Liver (tissue), 3 donors: ENCODE measurements around the gene FITM1.

Source experiments
- EGR1 ChIP-seq, 2 donors: IDR thresholded peaks; 2 replicates each; pipeline ENCODE4 v1.6.1; 2016 to 2018; ENCODE audit warnings: antibody characterized with exemption in 2 of 2, low read depth in 2 of 2
- FOXA1 ChIP-seq: IDR thresholded peaks from 2 replicates; pipeline ENCODE4 v1.6.1; 2016; ENCODE audit warnings: antibody characterized with exemption
- JUND ChIP-seq, 2 donors: IDR thresholded peaks; 2 replicates each; pipeline ENCODE4 v1.6.1; 2016; ENCODE audit warnings: antibody characterized with exemption in 2 of 2
- RAD21 ChIP-seq, 2 donors: IDR thresholded peaks; 2 replicates each; pipeline ENCODE4 v1.6.1; 2016; ENCODE audit warnings: antibody characterized with exemption in 2 of 2, mild to moderate bottlenecking in 2 of 2
- TAF1 ChIP-seq: conservative IDR thresholded peaks from 2 replicates; pipeline ENCODE4 v1.6.1; 2016; ENCODE audit warnings: antibody characterized with exemption, mild to moderate bottlenecking
- TF ChIP-seq, protein P1 (sequence below): IDR thresholded peaks from 2 replicates; pipeline ENCODE4 v1.6.1; 2016; ENCODE audit warnings: antibody characterized with exemption
- TF ChIP-seq, protein P2 (sequence below): fragments of 150-350 bp; IDR thresholded peaks from 2 replicates; pipeline ENCODE4 v1.5.1; 2017; ENCODE audit warnings: improper control_type of control experiment, low read depth, low read length; ENCODE audit not compliant: missing input control
- donor health status: healthy.
- donor health status: healthy.

DNA sequence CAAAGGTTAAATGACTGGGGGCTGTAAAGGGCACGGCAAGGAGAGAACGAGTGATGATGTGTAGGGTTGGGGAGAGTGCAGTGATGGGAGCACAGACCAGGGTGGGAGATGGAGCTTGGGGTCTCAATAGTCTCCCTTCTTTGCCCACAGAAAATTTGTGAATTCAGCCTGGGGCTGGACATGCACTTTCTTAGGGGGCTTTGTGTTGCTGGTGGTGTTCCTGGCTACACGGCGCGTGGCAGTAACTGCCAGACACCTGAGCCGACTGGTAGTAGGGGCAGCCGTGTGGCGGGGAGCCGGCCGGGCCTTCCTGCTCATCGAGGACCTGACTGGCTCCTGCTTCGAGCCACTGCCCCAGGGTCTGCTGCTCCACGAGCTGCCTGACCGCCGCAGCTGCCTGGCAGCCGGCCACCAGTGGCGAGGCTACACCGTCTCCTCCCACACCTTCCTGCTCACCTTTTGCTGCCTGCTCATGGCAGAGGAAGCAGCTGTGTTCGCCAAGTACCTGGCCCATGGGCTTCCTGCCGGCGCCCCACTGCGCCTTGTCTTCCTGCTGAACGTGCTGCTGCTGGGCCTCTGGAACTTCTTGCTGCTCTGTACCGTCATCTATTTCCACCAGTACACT is 1.7 kb downstream of the FITM1 start:
- TF ChIP-seq, protein P1, sequence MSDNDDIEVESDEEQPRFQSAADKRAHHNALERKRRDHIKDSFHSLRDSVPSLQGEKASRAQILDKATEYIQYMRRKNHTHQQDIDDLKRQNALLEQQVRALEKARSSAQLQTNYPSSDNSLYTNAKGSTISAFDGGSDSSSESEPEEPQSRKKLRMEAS: no peak
- TF ChIP-seq, protein P2, sequence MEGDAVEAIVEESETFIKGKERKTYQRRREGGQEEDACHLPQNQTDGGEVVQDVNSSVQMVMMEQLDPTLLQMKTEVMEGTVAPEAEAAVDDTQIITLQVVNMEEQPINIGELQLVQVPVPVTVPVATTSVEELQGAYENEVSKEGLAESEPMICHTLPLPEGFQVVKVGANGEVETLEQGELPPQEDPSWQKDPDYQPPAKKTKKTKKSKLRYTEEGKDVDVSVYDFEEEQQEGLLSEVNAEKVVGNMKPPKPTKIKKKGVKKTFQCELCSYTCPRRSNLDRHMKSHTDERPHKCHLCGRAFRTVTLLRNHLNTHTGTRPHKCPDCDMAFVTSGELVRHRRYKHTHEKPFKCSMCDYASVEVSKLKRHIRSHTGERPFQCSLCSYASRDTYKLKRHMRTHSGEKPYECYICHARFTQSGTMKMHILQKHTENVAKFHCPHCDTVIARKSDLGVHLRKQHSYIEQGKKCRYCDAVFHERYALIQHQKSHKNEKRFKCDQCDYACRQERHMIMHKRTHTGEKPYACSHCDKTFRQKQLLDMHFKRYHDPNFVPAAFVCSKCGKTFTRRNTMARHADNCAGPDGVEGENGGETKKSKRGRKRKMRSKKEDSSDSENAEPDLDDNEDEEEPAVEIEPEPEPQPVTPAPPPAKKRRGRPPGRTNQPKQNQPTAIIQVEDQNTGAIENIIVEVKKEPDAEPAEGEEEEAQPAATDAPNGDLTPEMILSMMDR: no peak
- TF ChIP-seq JUND (IDR thresholded peaks at IDR 0.05): no peak
- no peak for TF ChIP-seq RAD21 (IDR thresholded peaks at IDR 0.05)
- no peak for TF ChIP-seq EGR1 (IDR thresholded peaks at IDR 0.05; ENCODE audit: low read depth in 2 of 2)
- TF ChIP-seq TAF1: no peak
- no peak for TF ChIP-seq FOXA1
